Measurements from ENCODE around the gene MME.

The MME gene

DNA sequence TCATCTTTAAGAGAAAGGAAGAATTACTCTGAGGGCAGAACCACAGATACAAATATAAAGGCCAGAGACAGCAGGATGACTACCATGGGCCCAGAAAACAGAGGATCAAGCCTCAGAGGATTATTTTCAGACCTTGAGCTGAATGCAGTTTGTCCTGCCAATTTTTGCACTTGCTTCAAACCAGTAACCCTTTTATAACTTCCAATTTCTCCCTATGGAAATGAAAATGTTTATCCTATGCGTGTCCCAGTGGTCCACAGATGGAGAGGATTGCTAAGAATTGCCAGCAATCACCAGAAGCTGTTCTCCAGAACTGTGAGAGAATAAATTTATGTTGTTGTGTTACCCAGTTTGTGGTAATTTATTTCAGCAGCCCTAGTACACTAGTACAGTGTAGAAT lies 26.4 kb upstream of the MME start:
- WGBS, 2 experiments (ENCODE audit: insufficient coverage in 2 of 2) = no CpG with 5 or more reads among the region's 1 CpG
- Histone ChIP-seq H3K27ac (ENCODE audit: low read depth, low read length, severe bottlenecking) (no peak overlapping the region), H3K4me3 (ENCODE audit: extremely low read depth, insufficient read depth, low read length, poor library complexity, severe bottlenecking) (no peak overlapping the region), H3K36me3 (ENCODE audit: control insufficient read depth, insufficient read depth, low read length) (no peaks in the 10 kb centered on the region), H3K4me1 (ENCODE audit: control insufficient read depth, insufficient read depth, low read length, poor library complexity, severe bottlenecking) (no peaks in the 10 kb centered on the region), H3K9me3 (ENCODE audit: control insufficient read depth, low read length) (peaks cover 30% of the 10 kb centered on the region)

DNA sequence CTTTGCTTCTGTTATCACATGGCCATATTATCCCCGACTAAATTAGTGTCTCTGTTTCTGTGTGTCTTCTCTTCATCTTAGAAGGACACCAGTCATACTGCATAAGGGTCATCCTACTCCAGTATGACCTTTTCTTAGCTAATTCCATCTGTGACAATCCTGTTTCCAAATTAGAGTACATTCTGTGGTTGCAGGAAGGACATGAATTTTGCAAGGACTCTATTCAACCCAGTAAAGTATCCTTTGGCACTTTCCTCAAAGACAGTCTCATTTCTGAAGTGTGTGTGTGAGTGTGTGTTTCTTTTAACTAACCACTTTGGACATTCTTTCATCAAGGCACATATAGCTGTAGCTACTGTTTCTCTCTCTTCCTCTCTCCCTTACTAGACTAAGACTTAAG lies 15.2 kb upstream of the MME start:
- no peak overlapping the region for H3K4me3 ChIP-seq (ENCODE audit: extremely low read depth, insufficient read depth, low read length, poor library complexity, severe bottlenecking)
- peaks cover 17% of the 10 kb centered on the region for H3K4me1 ChIP-seq (ENCODE audit: control insufficient read depth, insufficient read depth, low read length, poor library complexity, severe bottlenecking)
- no peaks in the 10 kb centered on the region for H3K9me3 ChIP-seq (ENCODE audit: control insufficient read depth, low read length)
- WGBS, 2 experiments (ENCODE audit: insufficient coverage in 2 of 2) = 83 to 88% methylated on average over 1 of the region's 1 CpG
- no peaks in the 10 kb centered on the region for H3K36me3 ChIP-seq (ENCODE audit: control insufficient read depth, insufficient read depth, low read length)
- no peak overlapping the region for H3K27ac ChIP-seq (ENCODE audit: low read depth, low read length, severe bottlenecking)

DNA sequence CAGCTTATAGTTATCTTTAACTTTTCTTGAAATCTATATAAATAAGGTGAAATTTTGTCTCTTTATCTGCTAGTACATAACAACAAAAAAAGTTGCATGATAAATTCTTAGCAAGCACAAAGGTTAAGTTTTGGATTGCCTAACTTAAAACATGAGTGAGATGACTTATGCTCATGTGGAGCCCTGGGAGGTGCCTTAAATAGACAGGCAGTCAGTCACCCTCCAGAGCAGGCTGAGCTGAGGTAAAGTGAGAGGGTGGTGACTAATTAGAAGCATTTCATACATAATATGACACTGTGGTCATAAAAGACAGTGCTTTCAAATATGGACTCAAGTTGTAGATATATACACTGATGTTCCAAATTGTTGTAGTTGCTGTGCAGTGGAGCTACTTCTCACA lies 14.6 kb upstream of the MME start:
- H3K4me1 ChIP-seq (ENCODE audit: control insufficient read depth, insufficient read depth, low read length, poor library complexity, severe bottlenecking) = peaks cover 22% of the 10 kb centered on the region
- no peak overlapping the region for H3K27ac ChIP-seq (ENCODE audit: low read depth, low read length, severe bottlenecking)
- no peak overlapping the region for H3K4me3 ChIP-seq (ENCODE audit: extremely low read depth, insufficient read depth, low read length, poor library complexity, severe bottlenecking)
- H3K9me3 ChIP-seq (ENCODE audit: control insufficient read depth, low read length) = no peaks in the 10 kb centered on the region
- no peaks in the 10 kb centered on the region for H3K36me3 ChIP-seq (ENCODE audit: control insufficient read depth, insufficient read depth, low read length)

DNA sequence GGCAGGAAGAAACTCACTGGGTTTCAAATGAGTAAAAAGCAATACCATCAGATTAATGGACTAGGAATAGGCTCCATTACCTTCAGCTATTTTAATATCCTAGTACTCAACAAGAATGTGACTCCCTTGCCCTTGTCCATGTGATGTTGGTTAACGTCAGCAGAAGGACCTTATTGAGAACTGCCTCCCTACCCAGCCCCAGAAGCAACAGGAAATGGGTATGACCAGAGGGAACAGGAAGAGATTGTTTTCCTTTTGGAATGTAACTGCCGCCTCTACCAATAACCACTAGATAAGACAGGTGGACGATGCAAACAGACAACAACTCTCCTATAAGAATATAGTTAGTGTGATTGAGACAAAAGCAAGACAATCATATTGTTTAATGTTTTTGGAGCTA lies 10.4 kb upstream of the MME start:
- H3K4me3 ChIP-seq (ENCODE audit: extremely low read depth, insufficient read depth, low read length, poor library complexity, severe bottlenecking) = no peak overlapping the region
- no CpG with 5 or more reads among the region's 3 CpGs for WGBS, 2 experiments (ENCODE audit: insufficient coverage in 2 of 2)
- no peak overlapping the region for H3K27ac ChIP-seq (ENCODE audit: low read depth, low read length, severe bottlenecking)
- peaks cover 24% of the 10 kb centered on the region for H3K4me1 ChIP-seq (ENCODE audit: control insufficient read depth, insufficient read depth, low read length, poor library complexity, severe bottlenecking)
- H3K36me3 ChIP-seq (ENCODE audit: control insufficient read depth, insufficient read depth, low read length) = no peaks in the 10 kb centered on the region
- no peaks in the 10 kb centered on the region for H3K9me3 ChIP-seq (ENCODE audit: control insufficient read depth, low read length)

DNA sequence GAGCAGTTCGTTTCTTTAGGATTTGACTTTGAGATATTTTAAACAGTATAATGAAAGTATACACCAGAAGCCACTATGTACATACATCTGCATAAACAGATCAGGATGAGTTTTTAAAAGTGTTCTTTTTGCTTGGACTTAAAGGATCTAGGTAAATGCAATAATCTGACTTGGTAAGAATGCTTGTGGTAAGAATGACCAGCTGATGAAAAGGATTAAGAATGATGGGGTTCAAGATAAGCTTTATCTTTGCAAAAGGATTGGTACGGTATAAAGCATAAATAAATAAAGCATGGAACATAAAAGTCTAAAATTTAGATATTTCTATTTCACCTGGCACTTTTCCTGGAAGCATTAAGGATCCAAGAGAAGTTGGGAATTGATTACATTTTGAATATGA lies 9.8 kb upstream of the MME start:
- Histone ChIP-seq H3K9me3 (ENCODE audit: control insufficient read depth, low read length) (no peaks in the 10 kb centered on the region), H3K27ac (ENCODE audit: low read depth, low read length, severe bottlenecking) (peak overlapping the region; percentile 79), H3K4me1 (ENCODE audit: control insufficient read depth, insufficient read depth, low read length, poor library complexity, severe bottlenecking) (peaks cover 18% of the 10 kb centered on the region), H3K4me3 (ENCODE audit: extremely low read depth, insufficient read depth, low read length, poor library complexity, severe bottlenecking) (no peak overlapping the region), H3K36me3 (ENCODE audit: control insufficient read depth, insufficient read depth, low read length) (no peaks in the 10 kb centered on the region)
- WGBS, 2 experiments (ENCODE audit: insufficient coverage in 2 of 2) = no CpG with 5 or more reads among the region's 2 CpGs

DNA sequence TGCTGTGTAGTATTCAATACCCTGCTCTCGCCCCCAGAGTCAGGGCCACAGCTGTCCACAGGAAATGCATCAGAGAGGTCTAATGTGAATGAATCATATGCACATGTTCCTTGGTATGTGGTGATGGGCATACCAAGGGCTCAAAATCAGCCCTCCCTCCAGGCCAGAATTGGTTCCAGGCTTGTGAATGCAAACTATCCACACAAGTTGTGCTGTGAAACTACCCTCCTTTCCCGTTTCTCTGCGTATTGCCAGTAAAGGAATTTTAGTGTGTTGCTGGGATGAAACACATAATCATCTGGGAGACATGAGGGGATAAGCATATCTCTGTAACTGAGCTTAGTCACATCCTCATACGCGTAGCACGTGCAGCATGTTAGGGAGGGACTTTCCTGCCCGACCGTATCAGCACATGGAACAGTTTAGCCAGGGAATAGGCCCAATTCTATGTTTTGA lies 9.2 kb upstream of the MME start:
- Histone ChIP-seq H3K9me3 (ENCODE audit: control insufficient read depth, low read length) (no peaks in the 10 kb centered on the region), H3K4me1 (ENCODE audit: control insufficient read depth, insufficient read depth, low read length, poor library complexity, severe bottlenecking) (peaks cover 14% of the 10 kb centered on the region), H3K36me3 (ENCODE audit: control insufficient read depth, insufficient read depth, low read length) (no peaks in the 10 kb centered on the region), H3K4me3 (ENCODE audit: extremely low read depth, insufficient read depth, low read length, poor library complexity, severe bottlenecking) (no peak overlapping the region), H3K27ac (ENCODE audit: low read depth, low read length, severe bottlenecking) (peak overlapping the region; percentile 79)
- 90 to 93% methylated on average over 8 of the region's 8 CpGs for WGBS, 2 experiments (ENCODE audit: insufficient coverage in 2 of 2)

DNA sequence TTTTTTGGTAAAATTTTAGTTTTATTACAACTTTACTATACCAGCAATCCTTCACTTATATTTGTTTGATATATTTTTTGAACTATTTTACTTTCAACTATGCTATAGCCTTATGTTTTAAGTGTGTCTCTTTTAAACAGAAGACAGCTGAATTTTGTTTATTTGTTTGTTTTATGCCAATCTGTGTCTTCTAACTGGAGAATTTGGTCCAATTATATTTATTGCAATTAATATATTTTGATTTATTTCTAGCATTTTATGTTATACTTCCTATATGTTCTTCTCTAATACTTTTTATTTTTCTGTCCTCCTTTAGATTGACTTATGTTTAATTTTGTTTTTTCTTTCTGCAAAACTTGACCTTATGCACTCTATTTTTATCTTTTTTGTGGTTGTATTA lies 4.9 kb upstream of the MME start:
- Histone ChIP-seq H3K27ac (ENCODE audit: low read depth, low read length, severe bottlenecking) (no peak overlapping the region), H3K4me1 (ENCODE audit: control insufficient read depth, insufficient read depth, low read length, poor library complexity, severe bottlenecking) (peaks cover 6% of the 10 kb centered on the region), H3K9me3 (ENCODE audit: control insufficient read depth, low read length) (no peaks in the 10 kb centered on the region), H3K36me3 (ENCODE audit: control insufficient read depth, insufficient read depth, low read length) (no peaks in the 10 kb centered on the region), H3K4me3 (ENCODE audit: extremely low read depth, insufficient read depth, low read length, poor library complexity, severe bottlenecking) (no peak overlapping the region)

DNA sequence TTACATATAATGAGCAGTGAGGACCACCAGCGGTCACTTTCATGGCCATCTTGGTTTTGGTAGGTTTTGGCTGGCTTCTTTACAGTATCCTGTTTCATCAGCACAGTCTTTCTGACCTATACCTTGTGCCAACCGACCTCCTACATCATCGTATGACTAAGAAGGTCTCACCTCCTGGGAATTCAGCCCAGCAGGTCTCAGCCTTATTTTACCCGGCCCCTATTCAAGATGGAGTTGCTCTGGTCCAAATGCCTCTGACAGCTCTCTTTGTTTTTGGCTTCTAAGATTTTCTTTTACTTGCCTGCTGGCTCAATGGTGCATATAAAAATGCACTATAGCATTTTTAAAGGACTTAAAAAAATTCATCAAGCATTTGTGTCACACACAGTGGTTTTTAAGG lies 3.2 kb upstream of the MME start:
- Histone ChIP-seq H3K27ac (ENCODE audit: low read depth, low read length, severe bottlenecking) (no peak overlapping the region), H3K4me1 (ENCODE audit: control insufficient read depth, insufficient read depth, low read length, poor library complexity, severe bottlenecking) (peaks cover 12% of the 10 kb centered on the region), H3K9me3 (ENCODE audit: control insufficient read depth, low read length) (no peaks in the 10 kb centered on the region), H3K4me3 (ENCODE audit: extremely low read depth, insufficient read depth, low read length, poor library complexity, severe bottlenecking) (no peak overlapping the region), H3K36me3 (ENCODE audit: control insufficient read depth, insufficient read depth, low read length) (no peaks in the 10 kb centered on the region)
- WGBS, 2 experiments (ENCODE audit: insufficient coverage in 2 of 2) = 78 to 91% methylated on average over 2 to 3 of the region's 4 CpGs

DNA sequence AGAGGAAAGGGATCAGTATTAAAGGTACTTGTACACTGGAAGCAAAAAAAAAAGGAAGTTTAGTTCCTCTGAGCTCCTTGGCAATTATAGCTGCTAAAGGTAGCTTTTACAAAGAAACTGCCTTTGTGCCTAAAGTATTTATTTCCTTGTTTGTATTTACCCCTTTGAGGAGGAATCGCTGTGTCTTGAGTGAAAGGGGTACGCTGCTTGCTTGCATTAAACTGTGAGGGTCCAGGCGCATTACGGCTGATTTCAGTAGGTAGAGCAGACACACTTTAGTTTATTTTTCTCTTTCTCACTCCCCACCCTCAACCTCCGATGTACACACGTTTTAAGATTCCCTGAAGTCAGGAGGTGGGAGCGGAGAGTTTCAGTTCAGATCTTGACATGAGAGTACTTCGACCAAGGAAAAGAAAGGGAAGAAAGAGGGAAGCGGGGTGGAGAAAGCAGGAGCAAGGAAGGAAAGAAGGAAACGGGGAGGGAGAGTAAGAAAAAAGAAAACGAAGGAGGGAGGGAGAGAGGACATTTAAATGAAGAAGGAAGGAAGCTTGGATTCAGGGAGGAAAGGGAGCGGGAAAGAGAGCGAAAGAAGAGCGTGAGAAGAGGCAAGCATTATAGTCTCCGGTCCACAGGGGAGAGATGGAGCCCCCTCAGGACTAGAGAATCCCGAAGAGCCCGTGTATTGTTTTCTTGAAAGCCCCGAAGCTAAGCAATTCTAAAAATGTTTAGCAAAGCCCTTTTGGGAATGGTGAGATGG lies 1.2 kb upstream of the MME start:
- Histone ChIP-seq H3K4me1 (ENCODE audit: control insufficient read depth, insufficient read depth, low read length, poor library complexity, severe bottlenecking) (peaks cover 12% of the 10 kb centered on the region), H3K36me3 (ENCODE audit: control insufficient read depth, insufficient read depth, low read length) (no peaks in the 10 kb centered on the region), H3K9me3 (ENCODE audit: control insufficient read depth, low read length) (no peaks in the 10 kb centered on the region), H3K4me3 (ENCODE audit: extremely low read depth, insufficient read depth, low read length, poor library complexity, severe bottlenecking) (peak overlapping the region; percentile 72), H3K27ac (ENCODE audit: low read depth, low read length, severe bottlenecking) (no peak overlapping the region)
- 7 to 12% methylated on average over 10 to 13 of the region's 18 CpGs for WGBS, 2 experiments (ENCODE audit: insufficient coverage in 2 of 2)

DNA sequence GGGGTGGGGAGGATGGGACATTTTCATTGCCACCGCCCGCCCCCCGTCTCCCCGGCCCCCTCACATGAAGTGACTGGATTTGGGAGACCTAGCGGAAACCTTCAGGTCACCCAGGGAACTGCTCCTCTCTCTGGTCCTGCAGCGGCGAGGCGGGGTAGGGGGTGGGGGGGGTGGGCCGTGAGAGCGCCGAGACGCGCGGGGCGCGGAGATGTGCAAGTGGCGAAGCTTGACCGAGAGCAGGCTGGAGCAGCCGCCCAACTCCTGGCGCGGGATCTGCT lies 712 bp upstream of the MME start:
- Histone ChIP-seq H3K4me1 (ENCODE audit: control insufficient read depth, insufficient read depth, low read length, poor library complexity, severe bottlenecking) (peaks cover 12% of the 10 kb centered on the region), H3K9me3 (ENCODE audit: control insufficient read depth, low read length) (no peaks in the 10 kb centered on the region), H3K27ac (ENCODE audit: low read depth, low read length, severe bottlenecking) (no peak overlapping the region), H3K36me3 (ENCODE audit: control insufficient read depth, insufficient read depth, low read length) (peaks cover 3% of the 10 kb centered on the region), H3K4me3 (ENCODE audit: extremely low read depth, insufficient read depth, low read length, poor library complexity, severe bottlenecking) (peak overlapping the region; percentile 72)
- WGBS, 2 experiments (ENCODE audit: insufficient coverage in 2 of 2) = 0 to 3% methylated on average over 5 of the region's 21 CpGs

DNA sequence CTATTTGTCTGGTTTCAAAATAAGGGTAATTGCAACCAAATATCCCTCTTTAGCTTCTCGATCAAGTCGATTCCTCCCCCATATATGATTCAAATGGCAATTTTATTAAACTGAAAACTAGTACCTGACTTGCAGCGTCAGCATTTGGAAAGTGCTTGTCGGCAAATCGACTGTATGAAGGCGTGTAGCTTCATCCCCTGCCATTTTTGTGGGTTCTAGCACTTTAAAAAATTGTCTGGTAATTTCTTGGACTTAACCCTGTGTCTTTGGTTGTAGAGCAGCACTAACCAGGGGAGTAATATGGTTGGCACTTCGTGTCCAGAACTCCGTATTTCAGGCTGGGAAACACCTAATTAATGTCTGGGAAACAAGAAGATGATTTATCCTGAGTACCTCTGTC lies 573 bp downstream of the MME start:
- peaks cover 3% of the 10 kb centered on the region for H3K36me3 ChIP-seq (ENCODE audit: control insufficient read depth, insufficient read depth, low read length)
- WGBS, 2 experiments (ENCODE audit: insufficient coverage in 2 of 2) = 25 to 33% methylated on average over 6 of the region's 8 CpGs
- H3K9me3 ChIP-seq (ENCODE audit: control insufficient read depth, low read length) = no peaks in the 10 kb centered on the region
- H3K27ac ChIP-seq (ENCODE audit: low read depth, low read length, severe bottlenecking) = no peak overlapping the region
- peak overlapping the region; percentile 72 for H3K4me3 ChIP-seq (ENCODE audit: extremely low read depth, insufficient read depth, low read length, poor library complexity, severe bottlenecking)
- peaks cover 12% of the 10 kb centered on the region for H3K4me1 ChIP-seq (ENCODE audit: control insufficient read depth, insufficient read depth, low read length, poor library complexity, severe bottlenecking)

Measured in mesodermal cell (in vitro differentiated cells).